Epithelial cell of proximal tubule (primary cell): ENCODE results near the gene DLG1. TPM values are rescaled to one million over a fixed set of nuclear protein-coding genes. Genes with fewer than 3 reads are reported as not detected.

Experiments
- DNase-seq: peaks from one replicate; pipeline ENCODE4 v3.0.0-alpha.2; 2011; ENCODE audit warnings: low read depth
- H3K4me3 ChIP-seq: 2 replicates; pipeline ENCODE4 v1.5.1; 2011; ENCODE audit warnings: low read depth, mild to moderate bottlenecking, low read length
- CTCF ChIP-seq: conservative IDR thresholded peaks from 2 replicates; pipeline ENCODE4 v1.5.1; 2012; ENCODE audit warnings: low read depth, mild to moderate bottlenecking, low read length
- total RNA-seq: library from RNA; depleted of rRNA; stranded (reverse); fragments of >200 nt; gene quantifications from 2 replicates; pipeline ENCODE4 v1.2.3, GENCODE V29; 2015

The DLG1 gene
- total RNA-seq, 1 donor from 2014 or later: 67.6 TPM

- no peak overlapping the region for H3K4me3 ChIP-seq
- DNase-seq: no peak
- no peak for TF ChIP-seq CTCF
Observed at GRCh38 chr3:197242784-197243432, 55.5 kb downstream of the DLG1 start.

- no peak overlapping the region for H3K4me3 ChIP-seq
- no peak for DNase-seq
- no peak for TF ChIP-seq CTCF
Observed at GRCh38 chr3:197241173-197241572, 57.2 kb downstream of the DLG1 start.

- no peak overlapping the region for H3K4me3 ChIP-seq
- no peak for TF ChIP-seq CTCF
- DNase-seq: no peak
Observed at GRCh38 chr3:197239857-197240256, 58.6 kb downstream of the DLG1 start.

GRCh38 chr3:197238842-197239241 lies 59.6 kb downstream of the DLG1 start:
- no peak for DNase-seq
- no peak overlapping the region for H3K4me3 ChIP-seq
- TF ChIP-seq CTCF: no peak

GRCh38 chr3:197237897-197238296 lies 60.5 kb downstream of the DLG1 start:
- no peak overlapping the region for H3K4me3 ChIP-seq
- DNase-seq: no peak
- TF ChIP-seq CTCF: no peak

GRCh38 chr3:197236362-197236761 lies 62.0 kb downstream of the DLG1 start:
- no peak for TF ChIP-seq CTCF
- H3K4me3 ChIP-seq: no peak overlapping the region
- no peak for DNase-seq

GRCh38 chr3:197234947-197235914 lies 63.2 kb downstream of the DLG1 start:
- no peak for DNase-seq
- no peak for TF ChIP-seq CTCF
- no peak overlapping the region for H3K4me3 ChIP-seq
